Midbrain (tissue), 1 donor: ENCODE measurements around the gene ASB4.

Source experiments
- DNase-seq: peaks from one replicate; lab custom pipeline; 2025; lab: John Stamatoyannopoulos, UW

The ASB4 gene

DNA sequence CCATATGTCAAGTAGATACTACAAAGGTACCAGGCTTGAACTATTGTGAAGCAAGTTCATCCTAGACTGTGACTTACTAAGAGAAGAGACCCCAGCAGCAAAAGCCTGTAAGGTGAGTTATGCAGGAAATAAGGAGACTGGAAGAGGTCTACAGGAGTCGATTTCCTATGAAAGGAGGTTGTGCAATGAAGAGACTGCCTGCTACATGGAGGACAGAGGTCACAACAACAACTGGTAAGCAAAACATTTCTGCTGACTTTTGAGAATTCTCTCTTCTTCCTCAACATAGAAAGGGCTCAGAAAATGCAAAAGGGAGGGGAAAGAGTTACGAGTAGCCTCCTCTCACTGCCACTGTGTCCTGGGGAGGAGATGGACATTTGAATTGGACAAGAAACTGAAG lies 68.2 kb downstream of the ASB4 start:
- DNase-seq, result no peak

DNA sequence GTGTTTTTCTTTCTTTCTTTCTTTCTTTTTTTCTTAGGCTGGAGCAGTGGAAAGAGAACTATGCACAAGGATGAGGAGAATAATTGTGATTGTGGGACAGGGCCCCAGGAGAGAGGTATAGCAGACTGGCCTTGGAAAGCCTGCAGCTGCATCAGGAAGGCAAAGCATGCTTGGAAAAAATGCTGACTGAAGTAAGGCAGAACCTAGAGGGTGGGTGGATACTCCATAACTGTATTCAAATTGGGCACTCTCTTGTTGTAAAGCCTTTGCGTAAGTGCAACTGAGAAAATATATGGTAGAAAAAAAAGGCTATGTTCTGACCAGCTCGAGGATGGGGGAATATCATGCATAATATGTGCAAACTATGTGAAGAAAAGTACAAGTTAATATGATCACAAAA lies 71.0 kb downstream of the ASB4 start:
- no peak for DNase-seq

DNA sequence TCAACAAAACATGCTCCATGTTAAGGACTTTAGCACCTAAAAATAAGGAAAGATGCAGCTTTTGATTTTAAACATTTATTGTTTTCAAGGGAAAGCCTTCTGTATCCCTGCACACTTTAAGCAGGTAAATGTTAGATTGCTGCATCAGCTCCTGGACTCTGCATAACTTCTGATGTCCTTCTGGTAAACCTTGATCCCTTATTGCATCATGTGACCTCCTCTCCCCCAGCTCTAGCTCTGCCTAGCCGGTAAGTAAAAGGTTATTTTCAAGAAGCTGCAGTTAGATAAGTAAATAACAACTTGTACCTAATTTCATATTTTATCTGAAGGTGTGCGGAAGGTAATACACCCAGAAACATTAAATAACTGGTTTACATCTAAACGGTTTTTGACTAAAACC lies 73.1 kb downstream of the ASB4 start:
- no peak for DNase-seq

DNA sequence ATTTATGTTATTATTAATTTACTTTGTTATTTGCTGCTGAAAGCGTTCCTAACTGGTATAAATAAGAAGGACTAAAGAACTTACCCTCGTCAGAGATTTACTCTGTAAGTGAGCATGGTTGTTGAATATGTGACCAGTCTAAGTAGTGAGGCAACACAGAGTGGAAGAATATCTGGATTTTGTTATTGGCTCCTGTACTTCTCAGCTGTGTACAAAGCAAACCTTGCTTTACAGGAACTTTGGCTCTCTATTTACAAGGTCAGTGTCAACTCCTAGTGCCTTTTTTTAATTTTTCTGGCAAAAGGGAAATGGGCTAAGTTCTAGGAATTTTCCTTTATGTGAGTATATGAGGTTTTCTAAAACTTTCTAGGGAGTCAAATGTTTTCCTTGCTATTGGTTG lies 74.9 kb downstream of the ASB4 start:
- no peak for DNase-seq

DNA sequence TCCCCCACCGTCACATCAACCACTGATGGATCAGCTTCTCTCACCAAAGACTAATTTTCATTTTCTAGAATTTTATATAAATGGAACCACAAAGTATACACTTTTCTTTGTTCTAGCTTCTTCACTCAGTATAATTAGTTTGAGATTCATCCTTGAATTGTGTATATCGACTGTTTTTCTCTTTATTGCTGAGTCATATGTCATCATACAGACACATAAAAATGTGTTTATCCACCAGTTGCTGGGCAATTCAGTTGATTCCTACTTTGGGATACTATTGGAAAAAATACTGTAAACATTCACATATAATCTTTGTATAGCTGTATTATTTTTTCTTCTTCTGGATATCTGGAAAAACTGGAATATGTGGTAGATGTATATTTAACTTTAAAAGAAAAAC lies 84.0 kb downstream of the ASB4 start:
- DNase-seq, result no peak

DNA sequence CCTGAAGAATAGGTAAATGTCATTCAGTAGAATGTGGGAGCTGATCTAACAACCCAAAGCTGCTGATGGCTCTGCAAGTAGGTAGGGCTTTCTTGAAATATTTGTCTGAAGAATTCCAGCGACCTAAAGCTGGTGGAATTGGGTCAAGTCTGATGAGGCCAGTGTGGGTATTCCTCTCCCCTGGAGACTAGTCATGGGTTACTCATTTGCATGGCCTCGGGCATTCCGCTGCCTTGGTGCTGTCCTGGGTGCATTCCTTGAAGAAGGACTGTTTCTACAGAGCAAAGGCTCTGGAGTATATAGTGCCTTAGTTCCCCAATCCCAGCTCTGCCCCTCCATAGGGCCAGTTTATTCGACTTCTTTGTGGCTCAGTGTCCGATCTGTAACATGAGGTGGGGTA lies 91.4 kb downstream of the ASB4 start:
- DNase-seq, result no peak

DNA sequence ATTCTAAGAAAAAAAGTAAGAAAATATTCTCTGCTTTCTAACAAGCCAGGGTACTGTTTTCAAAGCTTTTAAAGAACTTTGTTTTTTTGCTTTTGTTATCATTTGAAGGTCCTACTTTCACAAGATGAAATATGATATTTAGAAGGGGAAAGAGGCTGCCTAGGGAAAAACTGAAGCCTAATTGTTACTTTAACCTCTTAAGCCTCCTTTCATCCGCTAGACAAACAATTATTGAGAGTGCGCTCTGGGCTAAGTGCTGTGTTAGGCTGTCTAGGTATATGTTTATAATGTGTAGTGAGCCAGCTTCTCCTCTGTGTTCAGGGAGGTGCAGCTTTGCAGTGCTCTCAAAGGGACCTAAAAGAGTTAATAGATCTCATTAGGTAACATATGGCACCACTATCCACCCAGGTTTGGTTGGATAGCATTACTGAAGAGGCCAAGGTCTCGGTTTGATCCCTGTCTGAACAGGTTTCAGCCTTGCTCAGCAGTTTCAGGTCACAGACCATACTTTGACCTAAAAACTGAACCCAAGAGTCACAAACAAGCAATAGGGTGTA lies 92.6 kb downstream of the ASB4 start:
- no peak for DNase-seq

DNA sequence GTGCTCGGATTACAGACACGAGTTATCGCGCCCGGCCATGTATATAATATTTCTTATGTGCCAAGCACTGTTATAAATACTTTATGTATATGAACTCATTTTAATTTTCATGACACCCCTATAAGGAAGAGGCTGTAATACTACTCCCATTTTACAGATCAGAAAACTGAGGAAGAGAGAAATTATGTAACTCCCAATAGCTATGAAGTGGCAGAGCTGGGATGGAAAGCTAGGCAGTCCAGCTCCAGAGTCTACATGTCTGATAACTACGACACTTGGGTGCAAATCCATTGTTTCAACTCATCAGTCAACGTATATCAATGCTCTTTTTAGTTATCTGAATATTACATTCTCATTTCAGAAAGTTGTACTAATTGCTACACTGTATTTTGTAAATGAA lies 93.6 kb downstream of the ASB4 start:
- DNase-seq, result no peak

DNA sequence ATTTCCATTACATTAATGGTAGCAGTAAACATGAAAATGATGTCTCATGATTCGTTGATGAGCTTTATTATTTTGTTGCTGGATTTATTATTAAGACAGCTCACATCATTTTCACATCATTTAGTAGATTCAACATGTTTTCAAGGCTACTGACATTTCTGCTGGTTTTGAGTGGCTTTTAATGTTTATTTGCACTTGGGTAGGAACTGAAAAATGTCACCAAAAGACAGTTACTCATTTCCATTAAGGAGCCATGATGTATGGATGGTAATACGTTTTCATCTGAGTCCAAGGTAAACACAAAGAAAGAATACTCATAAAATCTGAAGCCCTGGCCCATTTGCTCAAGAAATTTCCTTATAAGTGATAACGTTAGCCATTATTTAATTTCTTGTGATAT lies 95.7 kb downstream of the ASB4 start:
- DNase-seq, result no peak

DNA sequence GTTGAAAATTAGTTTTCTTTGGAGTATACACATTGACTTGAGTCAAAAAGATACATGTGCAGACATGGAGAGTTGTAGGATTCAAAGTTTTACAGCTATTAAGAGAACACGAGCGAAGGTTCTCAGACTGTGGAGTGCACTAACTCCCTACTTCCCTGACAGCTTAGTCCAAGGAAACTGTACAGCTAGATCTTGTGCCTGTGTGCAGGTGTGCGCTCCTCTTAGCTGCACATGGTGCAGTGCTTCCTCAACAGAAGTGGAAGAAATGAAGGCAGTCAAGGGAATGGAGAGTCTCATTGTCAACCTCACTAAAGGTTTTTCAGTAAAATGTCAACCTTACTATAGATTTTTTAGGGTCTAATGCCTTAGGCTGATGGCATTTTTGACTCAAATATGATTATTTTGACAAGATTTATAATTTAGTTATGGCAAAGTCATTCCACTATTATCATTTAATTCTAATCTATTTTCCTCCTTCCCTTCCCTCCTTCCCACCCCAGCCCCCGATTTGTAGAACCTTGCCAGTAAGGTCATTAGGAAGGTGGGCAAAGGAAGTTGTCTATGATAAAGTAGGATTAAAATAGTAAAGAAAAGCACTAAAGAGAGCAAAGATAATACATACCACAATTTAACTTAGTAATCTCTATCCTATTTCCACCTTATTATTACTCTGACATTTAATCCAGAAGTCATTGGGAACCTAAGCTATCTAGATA lies 97.0 kb downstream of the ASB4 start:
- DNase-seq, result no peak

DNA sequence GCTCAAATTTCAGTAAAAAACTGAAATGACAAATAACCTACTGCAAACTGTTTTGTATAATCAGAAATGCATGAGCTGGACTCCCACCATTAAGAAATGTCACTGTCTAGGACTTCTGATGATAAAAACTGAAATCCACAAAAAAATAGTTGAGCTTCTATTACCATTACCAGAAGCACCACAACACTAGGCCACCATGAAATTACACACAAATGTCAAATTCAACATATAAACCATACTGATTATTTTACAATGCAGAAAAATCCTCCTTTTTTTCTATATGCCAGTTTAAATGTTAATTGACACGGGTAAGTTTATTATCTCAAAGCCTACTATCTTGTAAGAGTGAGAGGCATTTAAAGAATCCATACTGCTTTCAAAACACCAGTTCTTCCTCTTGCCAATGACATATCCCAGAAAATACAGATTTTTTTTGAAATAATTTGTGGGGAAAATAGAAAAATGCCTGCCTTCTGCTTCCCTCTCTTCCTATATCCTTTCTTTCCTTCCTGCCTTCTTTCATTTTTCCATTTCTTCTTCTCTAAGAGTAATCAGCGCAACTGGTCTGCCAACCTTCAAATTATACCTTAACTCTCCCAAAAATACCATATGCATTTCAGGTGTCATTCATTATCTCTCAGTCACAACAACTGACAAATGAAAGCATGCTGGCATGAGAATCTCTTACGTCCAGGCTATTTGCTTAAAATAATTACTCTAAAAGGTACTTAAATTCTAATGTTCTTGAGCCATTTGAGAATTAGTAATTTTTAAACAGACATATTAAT lies 98.3 kb downstream of the ASB4 start:
- no peak for DNase-seq

DNA sequence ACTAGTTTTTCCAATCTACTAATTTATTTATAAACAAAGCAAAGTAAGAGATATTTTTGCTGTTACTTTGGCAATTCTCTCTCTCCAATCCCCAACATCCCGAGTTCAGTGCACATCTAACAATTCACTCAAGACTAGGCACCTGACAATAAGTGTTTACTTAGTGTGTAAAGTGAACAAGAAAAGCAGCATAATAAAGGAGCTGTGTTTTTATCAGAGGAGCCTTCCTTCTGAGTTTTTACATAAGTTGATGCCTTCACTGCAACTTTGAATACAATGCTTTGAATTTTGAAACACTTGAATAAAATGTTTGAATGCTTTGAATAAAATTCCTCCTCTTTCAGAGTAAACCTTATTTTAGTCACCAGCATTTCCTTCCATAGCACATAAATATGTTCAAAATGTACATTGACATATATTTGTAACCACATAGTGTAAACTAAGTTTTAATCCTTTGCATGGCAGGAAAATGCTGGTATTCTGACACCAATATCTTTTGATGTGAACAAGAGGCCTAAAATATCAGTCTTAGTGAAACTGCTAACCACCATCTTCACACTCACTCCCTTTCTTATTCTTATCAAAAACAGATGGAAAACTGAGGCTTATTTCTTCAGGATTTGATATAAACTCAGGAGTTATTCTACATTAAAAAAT lies 99.2 kb downstream of the ASB4 start:
- no peak for DNase-seq

DNA sequence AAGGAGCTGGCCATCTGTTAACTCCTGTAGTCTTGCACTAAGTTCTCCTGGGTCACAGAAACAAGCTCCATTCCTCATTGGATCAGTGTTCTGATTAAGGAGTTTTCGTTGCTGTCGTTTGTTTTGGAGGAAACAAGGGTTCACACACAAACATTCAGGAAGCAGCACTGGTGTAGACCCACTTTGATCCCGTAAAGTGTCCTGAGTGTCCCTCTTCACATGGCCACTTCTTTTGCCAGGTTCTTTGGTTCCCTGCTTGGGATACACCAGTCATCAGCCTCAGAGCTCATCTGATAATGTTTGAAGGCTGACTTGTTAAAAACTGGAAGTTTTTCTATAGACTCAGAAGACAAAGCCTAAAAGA lies 99.7 kb downstream of the ASB4 start:
- no peak for DNase-seq

DNA sequence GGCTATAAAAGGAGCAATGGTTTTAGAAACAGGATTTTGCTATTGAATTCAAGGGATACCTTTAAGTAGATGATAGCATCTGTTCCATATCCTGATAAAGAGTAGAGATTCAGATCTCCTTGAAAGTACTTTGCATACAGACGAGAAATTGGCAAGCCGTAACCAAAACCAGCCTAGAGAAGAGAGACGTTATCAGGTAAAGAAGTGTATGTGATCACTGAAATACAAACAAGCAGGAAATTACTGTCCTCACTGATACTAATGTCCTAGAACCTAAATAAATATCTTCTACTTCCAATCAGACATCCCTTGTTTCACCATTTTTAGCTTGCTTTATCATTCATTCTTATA lies 101.2 kb downstream of the ASB4 start:
- no peak for DNase-seq

DNA sequence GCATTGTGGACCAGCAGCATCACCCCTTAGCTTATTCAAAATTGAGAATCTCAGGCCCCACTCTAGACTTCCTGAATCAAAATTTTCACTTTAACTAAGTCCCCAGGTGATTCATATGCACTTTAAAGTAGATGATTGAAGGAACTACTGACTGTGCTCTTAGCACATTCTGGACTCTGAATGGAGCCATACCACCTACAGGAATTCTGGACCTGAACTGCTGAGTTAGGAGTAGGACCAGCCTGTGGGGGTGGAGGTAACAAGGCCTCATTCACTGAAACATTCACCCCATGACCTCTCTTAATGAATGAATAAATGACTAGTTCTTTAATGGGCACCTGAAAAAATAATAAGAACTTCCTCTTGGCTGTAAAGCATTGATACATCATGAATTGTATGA lies 103.3 kb downstream of the ASB4 start:
- DNase-seq, result no peak

DNA sequence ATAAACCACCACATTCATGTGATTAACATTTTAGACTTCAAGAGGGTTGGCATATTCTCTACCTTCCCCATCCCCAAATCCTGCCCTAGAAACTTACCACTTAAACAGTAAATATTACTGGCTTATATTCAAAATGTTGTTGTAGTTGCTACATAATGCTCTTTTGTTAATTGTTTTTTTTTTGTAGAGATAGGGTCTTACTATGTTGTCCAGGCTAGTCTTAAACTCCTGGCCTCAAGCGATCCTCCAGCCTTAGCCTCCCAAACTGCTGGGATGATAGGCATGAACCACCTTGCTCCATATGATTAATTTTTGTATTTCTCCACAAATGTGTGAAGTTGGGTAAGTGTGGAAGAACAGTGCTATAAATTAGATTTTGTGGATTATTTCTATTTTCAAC lies 104.0 kb downstream of the ASB4 start:
- no peak for DNase-seq
